Measurements from ENCODE around the gene SGMS1.
"Not testable (repeated sequence)": the region's sequence is repeated elsewhere in the genome, so short reads cannot be mapped to it uniquely, and the experiment has no call there.

Gene SGMS1

GRCh38 chr10:50501478-50501877, 122.3 kb downstream of the SGMS1 start:
- DNase-seq: no peak

- no peak for DNase-seq
These were observed 125.3 kb downstream of the SGMS1 start for GRCh38 chr10:50498465-50498864.

- no peak for DNase-seq
These were observed 126.0 kb downstream of the SGMS1 start for GRCh38 chr10:50497758-50498157.

- DNase-seq: no peak
These were observed 127.5 kb downstream of the SGMS1 start for GRCh38 chr10:50496228-50496627.

GRCh38 chr10:50490241-50490640, 133.5 kb downstream of the SGMS1 start:
- DNase-seq: no peak

GRCh38 chr10:50484550-50484949, 139.2 kb downstream of the SGMS1 start:
- DNase-seq: not testable (repeated sequence)

- no peak for DNase-seq
These were observed 143.4 kb downstream of the SGMS1 start for GRCh38 chr10:50480054-50481007.

- no peak for DNase-seq
These were observed 146.2 kb downstream of the SGMS1 start for GRCh38 chr10:50477287-50478203.

- no peak for DNase-seq
These were observed 150.0 kb downstream of the SGMS1 start for GRCh38 chr10:50473756-50474155.

GRCh38 chr10:50472914-50473313, 150.8 kb downstream of the SGMS1 start:
- no peak for DNase-seq

GRCh38 chr10:50471583-50471975, 152.2 kb downstream of the SGMS1 start:
- DNase-seq: no peak

- no peak for DNase-seq
These were observed 152.8 kb downstream of the SGMS1 start for GRCh38 chr10:50470798-50471582.

- DNase-seq: no peak
These were observed 153.4 kb downstream of the SGMS1 start for GRCh38 chr10:50470345-50470744.

- DNase-seq: no peak
These were observed 154.0 kb downstream of the SGMS1 start for GRCh38 chr10:50469778-50470193.

GRCh38 chr10:50469288-50469687, 154.5 kb downstream of the SGMS1 start:
- no peak for DNase-seq

GRCh38 chr10:50467209-50467608, 156.5 kb downstream of the SGMS1 start:
- DNase-seq: no peak

GRCh38 chr10:50464004-50464409, 159.7 kb downstream of the SGMS1 start:
- DNase-seq: no peak

GRCh38 chr10:50461834-50462233, 161.9 kb downstream of the SGMS1 start:
- no peak for DNase-seq

- no peak for DNase-seq
These were observed 162.6 kb downstream of the SGMS1 start for GRCh38 chr10:50461123-50461522.

- no peak for DNase-seq
These were observed 167.0 kb downstream of the SGMS1 start for GRCh38 chr10:50456719-50457118.

- no peak for DNase-seq
These were observed 169.8 kb downstream of the SGMS1 start for GRCh38 chr10:50453940-50454339.

GRCh38 chr10:50452603-50453002, 171.2 kb downstream of the SGMS1 start:
- DNase-seq: no peak

GRCh38 chr10:50447691-50448090, 176.1 kb downstream of the SGMS1 start:
- DNase-seq: no peak

All from stimulated activated CD4-positive, alpha-beta T cell treated with anti-CD3 and anti-CD28 coated beads, Interleukin-4, amount 100 ng/mL, for 4 hours (primary cell).